Cardiac septum (tissue), 1 donor: ENCODE data around the gene TMX3. TPM values are rescaled to one million over a fixed set of nuclear protein-coding genes. Genes with fewer than 3 reads are reported as not detected.

ENCODE experiments used
- DNase-seq: peaks from one replicate; pipeline ENCODE4 v3.0.0-alpha.2; 2020; ENCODE audit warnings: low spot score
- intact Hi-C: fragments of 100-400 bp; cut with DNase I; formaldehyde crosslinking; loops from one replicate; pipeline ENCODE4 v1.14.0; 2022
- total RNA-seq: library from RNA; stranded (reverse); fragmentation: NEBNext Ultra II Directional; extraction: Animal tissue kit (Norgen Biotek cat#: 25700); gene quantifications from one replicate; pipeline ENCODE4 v1.2.1, GENCODE V29; 2021
- donor health status: DM: no; HTN: no; CAD: no.

The TMX3 gene
- total RNA-seq, 1 donor from 2014 or later = 33.2 TPM

GRCh38 chr18:68638613-68639012, 76.3 kb downstream of the TMX3 start:
- intact Hi-C loops = no loop called here
- no peak for DNase-seq

DNA sequence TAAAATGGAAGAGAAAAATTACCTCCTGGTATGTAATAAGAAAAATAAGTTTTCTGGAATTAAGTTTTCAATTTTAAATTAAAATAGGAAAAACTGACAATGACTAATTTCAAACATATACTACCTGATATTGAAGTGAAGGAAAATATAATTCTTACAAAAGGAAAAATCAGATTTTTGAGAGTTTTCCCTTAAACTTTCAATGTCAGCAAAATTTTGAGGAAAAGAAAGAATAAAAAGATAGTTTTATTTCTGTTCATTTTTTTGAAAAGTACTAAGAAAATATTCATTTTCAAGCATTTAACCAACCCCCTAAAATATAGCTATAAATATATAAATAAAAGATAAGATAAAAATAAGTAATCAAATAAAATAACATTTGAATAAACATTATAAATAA, 87.1 kb downstream of the TMX3 start:
- DNase-seq = no peak

More for the DNA sequence above, 87.1 kb downstream of the TMX3 start:
- intact Hi-C loops = no loop called here

Other genes starting within 250 kb of the TMX3 start
- gene CCDC102B, start 83.0 kb upstream of the TMX3 start, total RNA-seq = 8.1 TPM